HG03575 (cell line): ENCODE measurements around the gene CDKL1.
A peak's percentile ranks its signal among the peaks of the same experiment; 100 is the strongest.

ENCODE experiments used
- ATAC-seq: cut with Tn5 transposase; IDR thresholded peaks from one replicate; pipeline ENCODE4 v1.9.1; 2021; ENCODE audit not compliant: unreplicated experiment, insufficient number of reproducible peaks, low FRiP score; ENCODE audit errors: extremely low read depth

CDKL1 gene

DNA sequence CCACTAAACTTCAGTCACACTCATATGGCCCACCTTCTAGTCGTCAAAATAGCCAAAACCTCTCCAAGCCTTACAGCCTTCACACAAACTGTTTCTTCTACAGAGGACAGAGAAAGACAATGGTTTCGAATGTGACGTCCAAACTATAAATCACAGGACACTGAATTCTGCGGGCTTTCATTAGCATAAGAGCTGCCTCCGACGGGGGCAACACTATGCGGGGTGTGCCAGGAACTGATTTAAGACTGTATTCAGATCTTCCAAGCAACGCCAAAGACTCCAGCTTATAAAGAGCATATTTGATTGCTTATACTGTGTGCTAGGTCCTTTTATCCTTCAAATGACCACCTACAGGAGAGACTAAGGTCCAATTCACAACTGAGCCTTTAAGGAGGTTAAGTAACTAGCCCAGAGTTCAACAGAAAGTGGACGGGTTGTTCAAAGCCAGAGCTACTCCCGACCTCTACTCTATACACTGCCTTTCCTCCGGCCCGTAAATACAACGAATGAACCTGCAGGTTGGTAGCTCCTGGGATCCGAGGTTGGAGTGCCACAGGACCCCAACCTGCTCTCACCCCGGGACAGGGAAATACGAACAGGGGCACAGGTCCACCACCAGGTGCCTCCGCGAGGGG is 85.2 kb downstream of the CDKL1 start:
- peak; percentile 19 for ATAC-seq

DNA sequence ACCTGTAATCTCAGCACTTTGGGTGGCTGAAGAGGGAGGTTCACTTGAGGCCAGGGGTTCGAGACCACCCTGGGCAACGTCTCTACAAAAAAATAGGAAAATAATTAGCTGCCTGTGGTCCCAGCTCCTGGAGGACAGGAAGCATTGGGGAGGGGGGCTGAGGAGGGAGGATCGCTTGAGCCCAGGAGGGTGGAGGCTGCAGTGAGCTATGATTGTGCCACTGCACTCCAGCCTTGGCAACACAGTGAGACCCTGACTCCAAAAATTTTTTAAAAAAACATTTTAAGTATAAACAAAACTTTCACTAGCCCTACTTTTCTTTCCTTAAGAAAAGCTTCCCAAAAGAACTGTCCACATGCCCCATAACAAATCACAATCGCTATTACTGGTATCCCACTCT is 86.2 kb downstream of the CDKL1 start:
- ATAC-seq: no peak

DNA sequence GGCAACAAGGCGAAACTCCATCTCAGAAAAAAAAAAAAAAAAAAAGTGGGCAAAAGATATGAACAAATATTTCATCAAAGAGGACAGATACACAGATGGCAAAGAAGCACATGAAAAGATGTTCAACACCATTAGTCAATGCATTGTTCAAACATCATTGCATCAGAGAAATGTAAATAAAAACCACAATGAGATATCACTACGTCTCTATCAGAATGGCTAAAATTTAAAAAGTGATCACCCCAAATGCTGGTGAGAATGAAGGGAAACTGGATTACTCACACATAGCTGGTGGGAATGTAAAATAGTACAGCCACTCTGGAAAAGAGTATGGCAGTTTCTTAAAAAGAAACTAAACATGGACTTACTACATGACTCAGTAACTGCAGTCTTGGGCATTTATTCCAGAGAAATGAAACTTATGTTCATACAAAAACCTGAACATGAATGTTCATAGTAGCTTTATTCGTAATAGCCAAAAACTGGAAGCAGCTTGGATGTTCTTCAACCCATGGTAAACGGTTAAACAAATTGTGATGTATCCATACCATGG is 88.2 kb downstream of the CDKL1 start:
- no peak for ATAC-seq

DNA sequence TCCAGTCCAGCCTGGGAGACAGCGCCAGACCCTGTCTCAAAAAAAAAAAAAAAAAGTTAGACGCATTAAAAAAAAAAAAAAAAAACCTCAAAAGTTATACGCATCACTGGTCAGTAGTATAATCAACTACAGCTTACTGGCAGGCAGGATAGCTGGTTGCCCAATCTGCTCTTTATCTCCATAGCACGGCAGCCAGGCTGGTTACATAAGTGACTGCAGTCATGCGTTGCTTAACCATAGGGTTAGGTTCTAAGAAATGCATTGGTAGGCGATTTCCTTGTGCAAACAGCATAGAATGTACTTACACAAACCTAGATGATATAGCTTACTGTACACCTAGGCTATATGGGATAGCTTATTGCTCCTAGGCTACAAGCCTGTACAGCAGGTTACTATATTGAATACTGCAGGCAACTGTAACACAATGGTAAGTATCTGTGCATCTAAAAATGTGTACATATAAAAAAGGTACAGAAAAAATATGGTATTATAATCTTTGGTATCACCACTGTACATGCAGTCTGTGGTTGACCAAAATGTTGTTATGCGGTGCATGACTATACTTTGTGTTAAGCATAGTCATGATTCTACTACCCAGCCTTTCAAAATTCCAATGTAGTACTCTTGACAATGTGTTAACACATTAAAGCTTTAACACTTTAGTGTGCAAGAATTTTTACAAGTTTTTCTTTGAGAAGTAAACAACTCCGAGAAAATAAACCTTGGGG is 92.8 kb downstream of the CDKL1 start:
- no peak for ATAC-seq

DNA sequence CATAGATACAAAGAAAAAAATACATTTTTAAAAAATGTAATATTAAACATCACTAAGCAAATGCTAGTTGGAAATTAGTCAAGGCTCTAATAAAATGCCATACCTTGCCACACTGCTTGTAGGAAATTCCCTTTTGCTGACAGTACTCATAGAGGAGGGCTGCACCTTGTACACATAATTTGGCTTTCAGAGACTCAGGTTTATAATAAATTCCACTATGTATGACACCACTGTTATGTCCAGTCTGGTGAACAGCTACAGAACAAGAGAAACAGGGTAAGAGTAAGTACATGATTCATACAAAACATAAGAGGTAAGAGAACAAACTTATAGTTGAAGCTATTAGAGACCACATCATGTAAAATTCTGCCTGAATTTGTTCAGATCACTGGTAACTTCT is 94.8 kb downstream of the CDKL1 start:
- ATAC-seq: no peak

DNA sequence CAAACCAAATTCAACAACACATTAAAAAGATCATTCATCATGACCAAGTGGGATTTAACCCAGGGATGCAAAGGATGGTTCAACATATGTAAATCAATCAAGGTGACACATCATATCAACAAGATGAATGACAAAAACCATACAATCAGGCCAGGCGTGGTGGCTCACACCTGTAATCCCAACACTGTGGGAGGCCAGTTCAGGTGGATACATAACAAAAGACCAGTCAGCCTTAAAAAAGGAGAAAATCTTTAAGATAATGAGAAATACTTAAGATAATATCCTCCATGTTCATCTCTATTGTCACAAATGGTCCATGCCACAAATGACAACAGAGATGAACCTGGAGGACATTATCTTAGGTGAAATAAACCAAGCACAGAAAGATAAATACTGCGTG is 97.1 kb downstream of the CDKL1 start:
- no peak for ATAC-seq

DNA sequence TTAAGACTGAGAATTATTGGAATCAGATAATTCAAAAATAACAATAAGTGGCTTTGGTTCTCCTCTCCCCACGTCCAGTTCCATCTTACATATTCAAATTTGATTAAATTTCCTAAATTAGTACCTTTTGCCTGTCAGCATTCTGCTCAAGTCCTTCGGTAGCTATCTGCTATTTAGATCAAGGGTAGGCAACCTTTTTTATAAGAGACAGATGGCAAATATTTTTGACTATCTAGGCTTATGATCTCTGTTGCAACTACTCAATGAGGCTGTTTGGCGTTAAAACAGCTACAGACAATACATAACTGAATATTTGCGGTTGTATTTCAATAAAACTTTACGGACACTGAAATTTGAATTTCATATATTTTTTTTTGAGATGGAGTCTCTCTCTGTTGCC is 106.4 kb downstream of the CDKL1 start:
- ATAC-seq: no peak

DNA sequence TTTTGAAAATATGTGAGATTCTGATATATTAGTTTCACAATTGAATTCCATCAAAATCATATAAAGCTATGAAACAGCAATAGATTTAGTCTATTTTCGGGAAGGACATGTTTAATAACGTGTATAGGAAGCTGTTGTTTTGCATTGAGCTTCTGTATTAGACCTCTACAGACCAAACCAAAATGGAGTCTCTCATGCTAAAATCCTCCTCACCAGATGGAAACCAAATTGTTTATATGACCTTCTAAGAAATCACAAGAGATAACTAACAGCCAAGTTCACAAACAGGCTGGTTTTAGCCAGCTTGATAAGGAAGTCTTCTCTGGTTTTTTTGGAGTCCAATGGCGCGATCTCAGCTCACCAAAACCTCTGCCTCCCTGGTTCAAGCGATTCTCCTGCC is 108.5 kb downstream of the CDKL1 start:
- ATAC-seq: no peak

DNA sequence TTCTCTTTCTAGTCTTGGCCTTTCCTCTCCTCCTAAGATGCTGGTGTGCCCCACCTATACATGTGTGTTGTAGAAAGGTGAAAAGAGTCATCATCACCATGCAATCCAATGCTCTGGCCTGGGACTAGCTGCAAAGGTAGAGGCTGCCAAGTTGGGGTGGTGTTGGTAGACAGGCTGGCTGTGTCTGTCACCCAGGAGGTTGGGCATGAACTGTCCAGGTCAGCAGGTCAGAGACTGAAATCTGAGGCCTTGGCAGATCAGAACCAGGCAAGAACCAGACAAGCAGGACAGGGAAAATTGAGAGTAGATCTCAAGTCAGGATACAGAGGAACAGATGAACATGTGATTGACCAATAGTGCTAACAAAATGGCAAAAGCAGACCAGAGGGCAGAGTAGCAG is 110.8 kb downstream of the CDKL1 start:
- no peak for ATAC-seq
